GM21515 (cell line): ENCODE data around the gene TSHZ1.

Experiments used
- ATAC-seq: cut with Tn5 transposase; IDR thresholded peaks from one replicate; pipeline ENCODE4 v1.9.1; 2021; ENCODE audit not compliant: unreplicated experiment

TSHZ1 gene

GRCh38 chr18:75207310-75208154 lies 3.1 kb upstream of the TSHZ1 start:
- no peak for ATAC-seq

GRCh38 chr18:75208155-75208835 lies 2.3 kb upstream of the TSHZ1 start:
- peak; percentile 5 for ATAC-seq

GRCh38 chr18:75208836-75209128 lies 1.8 kb upstream of the TSHZ1 start:
- peak; percentile 19 for ATAC-seq

GRCh38 chr18:75209129-75209950 lies 1.3 kb upstream of the TSHZ1 start, which contains the start of gene PTGR3:
PTGR3 (minus strand) TSS chr18:75209139; CDS start chr18:75209058, 81 bp downstream.
- ATAC-seq, result peak; percentile 46

- ATAC-seq, result no peak
Measured at GRCh38 chr18:75209951-75210258, 692 bp upstream of the TSHZ1 start.

- ATAC-seq, result no peak
Measured at GRCh38 chr18:75211002-75211621, 515 bp downstream of the TSHZ1 start.

GRCh38 chr18:75211626-75211952 lies 992 bp downstream of the TSHZ1 start:
- no peak for ATAC-seq

- ATAC-seq, result no peak
Measured at GRCh38 chr18:75211953-75212750, 1.6 kb downstream of the TSHZ1 start.

GRCh38 chr18:75212751-75213090 lies 2.1 kb downstream of the TSHZ1 start:
- ATAC-seq, result no peak

GRCh38 chr18:75213611-75214331 lies 3.2 kb downstream of the TSHZ1 start:
- ATAC-seq, result no peak

- no peak for ATAC-seq
Measured at GRCh38 chr18:75214332-75214690, 3.7 kb downstream of the TSHZ1 start.

GRCh38 chr18:75214766-75215510 lies 4.3 kb downstream of the TSHZ1 start:
- no peak for ATAC-seq

GRCh38 chr18:75215663-75216062 lies 5.1 kb downstream of the TSHZ1 start:
- no peak for ATAC-seq

- ATAC-seq, result no peak
Measured at GRCh38 chr18:75216212-75216910, 5.8 kb downstream of the TSHZ1 start.

GRCh38 chr18:75216911-75217689 lies 6.5 kb downstream of the TSHZ1 start:
- no peak for ATAC-seq

GRCh38 chr18:75218065-75218923 lies 7.7 kb downstream of the TSHZ1 start:
- no peak for ATAC-seq

- no peak for ATAC-seq
Measured at GRCh38 chr18:75219745-75220375, 9.3 kb downstream of the TSHZ1 start.
